MCF 10A (cell line): ENCODE results near the gene GARIN5A. TPM values are rescaled to one million over a fixed set of nuclear protein-coding genes. Genes with fewer than 3 reads are reported as not detected.

ENCODE experiments used
- BruUV-seq: library from RNA; stranded (reverse); fragments of 400-500 nt; replicated peaks from 2 replicates; lab custom pipeline; 2021; lab: Mats Ljungman, UMichigan
- CTCF ChIA-PET: fragments of 300-600 bp; sonication (Branson Sonifier 250); formaldehyde crosslinking; extraction: SDS; loops from one replicate; lab custom pipeline; 2021; ENCODE audit warnings: antibody characterized with exemption, inconsistent platforms; lab: Yijun Ruan, JAX
- POLR2A ChIA-PET: fragments of 300-600, 350-650 bp; sonication (Branson Sonifier 250); formaldehyde crosslinking; extraction: SDS; loops from one replicate; lab custom pipeline; 2020; ENCODE audit warnings: antibody characterized with exemption, inconsistent platforms; lab: Yijun Ruan, JAX
- DNase-seq: peaks from one replicate; pipeline ENCODE4 v3.0.0-alpha.2; 2018; ENCODE audit not compliant: unreplicated experiment
- H3K27ac Mint-ChIP-seq: one replicate; pipeline ENCODE4 v1.8.0; 2022; ENCODE audit warnings: mild to moderate bottlenecking, low read depth, mixed read lengths; ENCODE audit not compliant: unreplicated experiment
- H3K27me3 Mint-ChIP-seq: one replicate; pipeline ENCODE4 v1.8.0; 2022; ENCODE audit warnings: mixed read lengths; ENCODE audit not compliant: insufficient read depth, unreplicated experiment
- H3K36me3 Mint-ChIP-seq: one replicate; pipeline ENCODE4 v1.8.0; 2022; ENCODE audit warnings: mild to moderate bottlenecking, moderate library complexity, mixed read lengths; ENCODE audit not compliant: insufficient read depth, unreplicated experiment
- H3K4me1 Mint-ChIP-seq: one replicate; pipeline ENCODE4 v1.8.0; 2022; ENCODE audit warnings: mixed read lengths; ENCODE audit not compliant: insufficient read depth, unreplicated experiment
- H3K4me3 Mint-ChIP-seq: one replicate; pipeline ENCODE4 v1.8.0; 2022; ENCODE audit warnings: mild to moderate bottlenecking, moderate library complexity, mixed read lengths; ENCODE audit not compliant: unreplicated experiment
- H3K9me3 Mint-ChIP-seq: one replicate; pipeline ENCODE4 v1.8.0; 2022; ENCODE audit warnings: mixed read lengths; ENCODE audit not compliant: unreplicated experiment
- CTCF ChIP-seq: fragments of 200-600 bp; IDR thresholded peaks from one replicate; pipeline ENCODE4 v1.8.0; 2022; ENCODE audit warnings: antibody characterized with exemption, mild to moderate bottlenecking; ENCODE audit not compliant: unreplicated experiment
- intact Hi-C: fragments of 100-400 bp; cut with micrococcal nuclease; formaldehyde crosslinking; loops from 2 replicates; pipeline ENCODE4 v1.14.1; 2022
- total RNA-seq: library from RNA; stranded (reverse); gene quantifications from 2 replicates; pipeline ENCODE4 v1.2.3, GENCODE V29; 2022

The GARIN5A gene
- total RNA-seq, 1 experiment from 2014 or later = 1.5 TPM

DNA sequence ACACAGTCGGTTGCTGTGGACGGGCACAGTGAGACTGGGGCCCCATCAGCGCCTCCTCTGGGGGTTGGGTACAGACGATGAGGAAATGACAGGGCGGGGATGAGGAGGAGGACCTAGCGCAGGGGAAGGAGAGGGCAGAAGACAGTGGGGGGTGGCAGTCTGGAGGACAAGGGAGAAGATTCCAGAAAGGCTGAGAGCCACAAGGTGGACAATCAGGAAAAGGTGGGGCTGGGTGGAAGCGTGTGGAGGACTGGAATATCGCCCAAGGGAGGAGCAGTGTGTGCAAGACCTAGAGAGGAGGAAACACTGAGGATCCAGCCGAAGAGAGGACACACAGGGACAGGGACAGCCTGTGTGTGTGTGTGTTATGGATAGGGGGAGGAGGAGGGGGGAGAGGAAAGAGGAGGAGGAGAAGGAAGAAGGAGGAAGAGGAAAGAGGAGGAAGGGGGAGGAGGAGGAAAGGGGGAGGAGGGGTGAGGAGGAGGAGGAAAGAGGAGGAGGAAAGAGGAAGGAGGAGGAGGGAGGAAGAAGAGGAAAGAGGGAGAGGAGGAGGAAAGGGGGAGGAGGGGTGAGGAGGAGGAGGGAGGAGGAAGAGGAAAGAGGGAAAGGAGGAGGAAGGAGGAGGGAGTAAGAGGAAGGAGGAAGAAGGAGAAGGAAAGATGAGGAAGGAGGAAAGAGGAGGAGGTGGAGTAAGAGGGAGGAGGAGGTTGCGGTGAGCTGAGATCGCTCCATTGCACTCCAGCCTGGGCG lies 15.8 kb upstream of the GARIN5A start:
- intact Hi-C loops = no loop called here
- no peak for TF ChIP-seq CTCF
- CTCF ChIA-PET = no interaction called here
- peaks cover 44% of the 10 kb centered on the region for H3K27me3 Mint-ChIP-seq
- DNase-seq = no peak
- peaks cover 26% of the 10 kb centered on the region for H3K9me3 Mint-ChIP-seq
- H3K4me1 Mint-ChIP-seq = peaks cover 7% of the 10 kb centered on the region
- POLR2A ChIA-PET = no interaction called here
- peaks cover 11% of the 10 kb centered on the region for H3K36me3 Mint-ChIP-seq
- H3K27ac Mint-ChIP-seq = no peak overlapping the region
- BruUV-seq = no TSS peak
- H3K4me3 Mint-ChIP-seq = no peak overlapping the region

DNA sequence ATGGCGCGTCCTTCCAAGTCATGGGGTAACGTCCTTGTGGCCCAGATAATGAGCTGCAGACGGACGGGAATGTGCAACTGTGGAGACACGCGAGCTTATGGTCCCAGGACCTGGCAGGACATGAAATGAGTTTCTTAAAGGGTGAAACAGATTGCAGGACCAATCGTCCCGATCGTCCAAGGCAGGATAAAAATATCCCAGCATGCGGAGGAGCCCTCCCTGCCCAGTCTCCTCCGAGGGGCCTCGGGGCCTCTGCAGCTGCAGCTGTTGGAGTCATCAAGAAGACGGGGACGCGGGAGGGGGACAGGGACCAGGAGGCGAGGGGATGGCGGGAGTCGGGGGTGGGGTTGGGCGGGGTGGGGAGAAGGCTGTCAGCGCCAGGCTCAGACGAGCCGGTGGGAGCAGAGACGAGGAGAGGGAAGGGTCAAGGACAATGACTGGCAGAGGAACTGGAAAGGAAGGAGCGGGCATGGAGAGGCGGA lies 14.4 kb upstream of the GARIN5A start:
- no peak for DNase-seq
- H3K27me3 Mint-ChIP-seq = peaks cover 48% of the 10 kb centered on the region
- H3K27ac Mint-ChIP-seq = no peak overlapping the region
- intact Hi-C loops = no loop called here
- BruUV-seq = no TSS peak
- no peak overlapping the region for H3K4me3 Mint-ChIP-seq
- H3K36me3 Mint-ChIP-seq = peaks cover 7% of the 10 kb centered on the region
- POLR2A ChIA-PET = no interaction called here
- peaks cover 7% of the 10 kb centered on the region for H3K4me1 Mint-ChIP-seq
- peaks cover 26% of the 10 kb centered on the region for H3K9me3 Mint-ChIP-seq
- CTCF ChIA-PET = no interaction called here
- no peak for TF ChIP-seq CTCF

DNA sequence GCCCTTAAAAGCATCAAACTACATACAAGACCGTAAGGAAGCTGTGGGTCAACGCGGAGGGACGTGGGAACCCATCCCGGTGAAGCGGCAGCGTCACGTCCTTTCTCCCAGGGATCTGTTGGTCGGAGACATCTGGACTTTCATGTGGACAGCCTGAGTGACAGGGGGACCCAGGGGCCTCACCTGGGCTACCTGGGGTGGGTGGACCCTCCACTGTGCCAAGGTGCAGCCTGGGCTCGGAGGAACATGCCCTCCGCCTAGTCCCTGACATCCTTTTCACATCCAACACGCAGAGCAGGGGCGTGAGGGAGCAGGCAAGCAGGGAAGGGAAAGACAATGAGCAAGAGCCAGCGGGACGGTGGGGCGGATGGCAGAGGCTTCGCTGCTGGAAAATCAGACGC lies 13.8 kb upstream of the GARIN5A start:
- no peak for DNase-seq
- TF ChIP-seq CTCF = no peak
- H3K9me3 Mint-ChIP-seq = peaks cover 26% of the 10 kb centered on the region
- ChIA-PET CTCF (no interaction called here), POLR2A (no interaction called here)
- H3K36me3 Mint-ChIP-seq = peaks cover 5% of the 10 kb centered on the region
- intact Hi-C loops = no loop called here
- H3K4me3 Mint-ChIP-seq = no peak overlapping the region
- H3K27me3 Mint-ChIP-seq = peaks cover 43% of the 10 kb centered on the region
- H3K27ac Mint-ChIP-seq = no peak overlapping the region
- no TSS peak for BruUV-seq
- peaks cover 7% of the 10 kb centered on the region for H3K4me1 Mint-ChIP-seq

- H3K27me3 Mint-ChIP-seq = peaks cover 34% of the 10 kb centered on the region
- intact Hi-C loops = no loop called here
- ChIA-PET CTCF (interaction anchor here (0.6 kb wide), 1 partner anchor 37 kb away, joined by 3 read pairs; no protein-coding TSS in a partner anchor), POLR2A (interaction anchor here (0.7 kb wide), 1 partner anchor 39 kb away, joined by 7 read pairs; no protein-coding TSS in a partner anchor)
- BruUV-seq = no TSS peak
- TF ChIP-seq CTCF = no peak
- H3K36me3 Mint-ChIP-seq = peaks cover 11% of the 10 kb centered on the region
- DNase-seq = no peak
- H3K4me1 Mint-ChIP-seq = peaks cover 7% of the 10 kb centered on the region
- no peak overlapping the region for H3K27ac Mint-ChIP-seq
- H3K4me3 Mint-ChIP-seq = no peak overlapping the region
- H3K9me3 Mint-ChIP-seq = peaks cover 26% of the 10 kb centered on the region
Observed at GRCh38 chr19:50489461-50490011, 12.9 kb upstream of the GARIN5A start.
